ENCODE results near the gene C2CD4B.

The C2CD4B gene

GRCh38 chr15:62118520-62119226 is 46.4 kb downstream of the C2CD4B start:
- H3K9me3 ChIP-seq (ENCODE audit: insufficient read depth, low read length), result no peaks in the 10 kb centered on the region
- TF ChIP-seq EZH2phosphoT487 (conservative IDR thresholded peaks at IDR 0.05; ENCODE audit: low read length), result no peak
- no peak for TF ChIP-seq CTCF (IDR thresholded peaks at IDR 0.05; ENCODE audit: insufficient read depth, low read length, poor library complexity, severe bottlenecking)
- H2AFZ ChIP-seq (ENCODE audit: low read depth, low read length, severe bottlenecking), result no peak overlapping the region
- H3K9ac ChIP-seq (ENCODE audit: low read length), result no peak overlapping the region
- H4K20me1 ChIP-seq (ENCODE audit: low read depth, low read length), result no peaks in the 10 kb centered on the region
- H3K79me2 ChIP-seq (ENCODE audit: insufficient read depth, low read length), result no peaks in the 10 kb centered on the region
- no peak overlapping the region for H3K4me2 ChIP-seq (ENCODE audit: low read depth, low read length, poor library complexity, severe bottlenecking)
- no peak overlapping the region for H3K27ac ChIP-seq (ENCODE audit: low read depth, low read length)
- no peaks in the 10 kb centered on the region for H3K9me2 ChIP-seq (replicated peaks; ENCODE audit: insufficient read depth, low read length)
- H3K36me3 ChIP-seq (ENCODE audit: low read length), result no peaks in the 10 kb centered on the region
- no peaks in the 10 kb centered on the region for H3K27me3 ChIP-seq (ENCODE audit: low read length)
- no peak overlapping the region for H3K4me3 ChIP-seq (ENCODE audit: insufficient read depth, low read length, poor library complexity, severe bottlenecking)
- H3F3A ChIP-seq (ENCODE audit: insufficient read depth), result no peaks in the 10 kb centered on the region

GRCh38 chr15:62115847-62116246 is 49.2 kb downstream of the C2CD4B start:
- no peaks in the 10 kb centered on the region for H4K20me1 ChIP-seq (ENCODE audit: low read depth, low read length)
- H3K27me3 ChIP-seq (ENCODE audit: low read length), result no peaks in the 10 kb centered on the region
- H3K36me3 ChIP-seq (ENCODE audit: low read length), result no peaks in the 10 kb centered on the region

More at GRCh38 chr15:62115847-62116246, 49.2 kb downstream of the C2CD4B start:
- Histone ChIP-seq H3K9ac (ENCODE audit: low read length) (no peak overlapping the region), H2AFZ (ENCODE audit: low read depth, low read length, severe bottlenecking) (no peak overlapping the region), H3K9me2 (replicated peaks; ENCODE audit: insufficient read depth, low read length) (no peaks in the 10 kb centered on the region), H3K4me3 (ENCODE audit: insufficient read depth, low read length, poor library complexity, severe bottlenecking) (no peak overlapping the region), H3K4me2 (ENCODE audit: low read depth, low read length, poor library complexity, severe bottlenecking) (no peak overlapping the region), H3K79me2 (ENCODE audit: insufficient read depth, low read length) (no peaks in the 10 kb centered on the region), H3K9me3 (ENCODE audit: insufficient read depth, low read length) (no peaks in the 10 kb centered on the region), H3K27ac (ENCODE audit: low read depth, low read length) (no peak overlapping the region), H3F3A (ENCODE audit: insufficient read depth) (no peaks in the 10 kb centered on the region)
- TF ChIP-seq CTCF (IDR thresholded peaks at IDR 0.05; ENCODE audit: insufficient read depth, low read length, poor library complexity, severe bottlenecking) (no peak), EZH2phosphoT487 (conservative IDR thresholded peaks at IDR 0.05; ENCODE audit: low read length) (no peak)
